ENCODE results near the gene ZDHHC24.

GRCh38 chr11:66477263-66478201 lies 68.3 kb downstream of the ZDHHC24 start:
- TF ChIP-seq, protein P1, sequence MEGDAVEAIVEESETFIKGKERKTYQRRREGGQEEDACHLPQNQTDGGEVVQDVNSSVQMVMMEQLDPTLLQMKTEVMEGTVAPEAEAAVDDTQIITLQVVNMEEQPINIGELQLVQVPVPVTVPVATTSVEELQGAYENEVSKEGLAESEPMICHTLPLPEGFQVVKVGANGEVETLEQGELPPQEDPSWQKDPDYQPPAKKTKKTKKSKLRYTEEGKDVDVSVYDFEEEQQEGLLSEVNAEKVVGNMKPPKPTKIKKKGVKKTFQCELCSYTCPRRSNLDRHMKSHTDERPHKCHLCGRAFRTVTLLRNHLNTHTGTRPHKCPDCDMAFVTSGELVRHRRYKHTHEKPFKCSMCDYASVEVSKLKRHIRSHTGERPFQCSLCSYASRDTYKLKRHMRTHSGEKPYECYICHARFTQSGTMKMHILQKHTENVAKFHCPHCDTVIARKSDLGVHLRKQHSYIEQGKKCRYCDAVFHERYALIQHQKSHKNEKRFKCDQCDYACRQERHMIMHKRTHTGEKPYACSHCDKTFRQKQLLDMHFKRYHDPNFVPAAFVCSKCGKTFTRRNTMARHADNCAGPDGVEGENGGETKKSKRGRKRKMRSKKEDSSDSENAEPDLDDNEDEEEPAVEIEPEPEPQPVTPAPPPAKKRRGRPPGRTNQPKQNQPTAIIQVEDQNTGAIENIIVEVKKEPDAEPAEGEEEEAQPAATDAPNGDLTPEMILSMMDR (IDR thresholded peaks at IDR 0.05): no peak
- no peak for TF ChIP-seq EZH2 (IDR thresholded peaks at IDR 0.05)

All from neural progenitor cell (in vitro differentiated cells).